Measurements from ENCODE around the gene ATP2A3.
A peak's percentile ranks its signal among the peaks of the same experiment; 100 is the strongest.

ATP2A3 gene

DNA sequence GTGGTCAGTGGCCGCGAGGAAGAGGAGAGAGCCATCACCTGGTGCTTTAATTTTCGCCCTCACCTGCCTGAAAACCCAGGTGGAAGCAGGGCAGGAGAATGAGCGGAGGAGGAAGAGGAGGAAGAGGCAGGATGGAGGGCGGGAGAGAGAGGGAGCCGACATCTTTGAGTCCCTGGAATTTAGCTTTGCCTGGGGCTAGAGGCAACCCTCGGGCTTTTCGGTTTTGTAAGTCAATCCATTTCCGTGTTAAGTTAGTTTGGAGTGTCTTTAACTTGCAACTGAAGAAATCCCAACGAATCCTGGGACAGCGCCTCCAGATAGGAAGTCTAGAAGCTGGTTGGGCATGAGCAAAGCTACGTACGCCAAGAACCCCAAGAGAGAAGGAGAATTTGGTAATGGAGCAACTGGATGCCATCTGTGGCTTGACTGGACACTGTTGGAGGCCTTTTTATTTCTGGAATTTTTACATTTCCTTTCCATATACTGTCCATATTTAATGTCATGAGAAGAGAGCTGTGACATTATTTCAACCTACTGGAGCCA is 36.9 kb upstream of the ATP2A3 start:
- Histone ChIP-seq H3K14ac (ENCODE audit: low read length) (no peak overlapping the region), H2AK5ac (ENCODE audit: low read length) (no peak overlapping the region), H3K4me3 (ENCODE audit: low read depth, low read length) (no peak overlapping the region), H3K27ac (ENCODE audit: low read depth, low read length) (no peak overlapping the region), H3K79me1 (ENCODE audit: low read length) (no peaks in the 10 kb centered on the region), H3K23ac (ENCODE audit: low read length) (no peak overlapping the region), H4K91ac (ENCODE audit: low read depth, low read length) (no peak overlapping the region), H3K36me3 (ENCODE audit: control insufficient read depth in 1 of 2, insufficient read depth in 2 of 2, low read length in 2 of 2) (peaks cover 9 to 12% of the 10 kb centered on the region in 2 experiments), H2BK120ac (ENCODE audit: insufficient read depth, low read length, poor library complexity) (no peak overlapping the region), H2BK5ac (ENCODE audit: low read depth, low read length, poor library complexity) (no peak overlapping the region), H3K79me2 (ENCODE audit: control insufficient read depth, insufficient read depth, low read length, poor library complexity) (no peaks in the 10 kb centered on the region), H3K27me3 (ENCODE audit: insufficient read depth, low read length) (no peaks in the 10 kb centered on the region), H2AFZ (ENCODE audit: insufficient read depth, low read length, poor library complexity) (no peak overlapping the region), H3K18ac (ENCODE audit: low read length) (no peak overlapping the region), H4K8ac (ENCODE audit: low read depth, low read length) (no peak overlapping the region), H4K12ac (ENCODE audit: low read depth, low read length) (no peak overlapping the region), H3K4ac (ENCODE audit: low read depth, low read length) (no peak overlapping the region), H3K4me1 (ENCODE audit: control insufficient read depth in 1 of 2, insufficient read depth in 2 of 2, low read length in 2 of 2) (peaks cover 3 to 10% of the 10 kb centered on the region in 2 experiments), H3K9ac (ENCODE audit: low read length) (no peak overlapping the region), H2BK12ac (ENCODE audit: low read length) (no peak overlapping the region), H3K4me2 (ENCODE audit: low read length) (no peak overlapping the region), H3K9me3 (ENCODE audit: insufficient read depth, low read depth, low read length) (no peaks in the 10 kb centered on the region)
- DNase-seq, result peak in 1 of 2 donors; percentile 39
- no CpG with 5 or more reads among the region's 13 CpGs for WGBS (ENCODE audit: extremely low coverage, insufficient coverage, insufficient read length)

DNA sequence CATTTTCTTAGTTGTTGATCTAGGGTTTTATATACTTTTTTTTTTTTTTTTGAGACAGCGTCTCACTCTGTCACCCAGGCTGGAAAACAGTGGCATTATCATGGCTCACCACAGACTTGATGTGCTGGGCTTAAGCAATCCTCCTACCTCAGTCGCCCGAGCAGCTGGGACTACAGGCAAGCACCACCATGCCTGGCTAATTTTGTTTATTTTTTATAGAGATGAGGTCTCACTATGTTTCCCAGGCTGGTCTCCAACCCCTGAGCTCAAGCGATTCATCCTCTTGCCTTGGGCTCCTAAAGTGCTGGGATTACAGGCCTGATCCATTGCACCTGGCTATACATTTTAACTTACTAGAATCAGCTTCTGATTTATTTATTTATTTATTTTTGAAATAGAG is 34.2 kb upstream of the ATP2A3 start:
- peaks cover 3 to 8% of the 10 kb centered on the region in 2 experiments for H3K4me1 ChIP-seq (ENCODE audit: control insufficient read depth in 1 of 2, insufficient read depth in 2 of 2, low read length in 2 of 2)
- H2BK120ac ChIP-seq (ENCODE audit: insufficient read depth, low read length, poor library complexity), result no peak overlapping the region
- no peak overlapping the region for H3K4me3 ChIP-seq (ENCODE audit: low read depth, low read length)
- no peaks in the 10 kb centered on the region for H3K36me3 ChIP-seq (ENCODE audit: control insufficient read depth in 1 of 2, insufficient read depth in 2 of 2, low read length in 2 of 2)
- no peak overlapping the region for H2AFZ ChIP-seq (ENCODE audit: insufficient read depth, low read length, poor library complexity)
- H3K4ac ChIP-seq (ENCODE audit: low read depth, low read length), result no peak overlapping the region
- no peak overlapping the region for H2AK5ac ChIP-seq (ENCODE audit: low read length)
- no peak overlapping the region for H4K12ac ChIP-seq (ENCODE audit: low read depth, low read length)
- H3K79me2 ChIP-seq (ENCODE audit: control insufficient read depth, insufficient read depth, low read length, poor library complexity), result no peaks in the 10 kb centered on the region
- H2BK5ac ChIP-seq (ENCODE audit: low read depth, low read length, poor library complexity), result no peak overlapping the region
- no peak overlapping the region for H3K27ac ChIP-seq (ENCODE audit: low read depth, low read length)
- no peak overlapping the region for H3K9ac ChIP-seq (ENCODE audit: low read length)
- H3K27me3 ChIP-seq (ENCODE audit: insufficient read depth, low read length), result no peaks in the 10 kb centered on the region
- H4K8ac ChIP-seq (ENCODE audit: low read depth, low read length), result no peak overlapping the region
- no peak overlapping the region for H2BK12ac ChIP-seq (ENCODE audit: low read length)
- H3K14ac ChIP-seq (ENCODE audit: low read length), result no peak overlapping the region
- no CpG with 5 or more reads among the region's 4 CpGs for WGBS (ENCODE audit: extremely low coverage, insufficient coverage, insufficient read length)
- no peak overlapping the region for H3K18ac ChIP-seq (ENCODE audit: low read length)
- no peak overlapping the region for H3K23ac ChIP-seq (ENCODE audit: low read length)
- H3K4me2 ChIP-seq (ENCODE audit: low read length), result no peak overlapping the region
- no peaks in the 10 kb centered on the region for H3K79me1 ChIP-seq (ENCODE audit: low read length)
- H3K9me3 ChIP-seq (ENCODE audit: insufficient read depth, low read depth, low read length), result no peaks in the 10 kb centered on the region
- no peak for DNase-seq
- no peak overlapping the region for H4K91ac ChIP-seq (ENCODE audit: low read depth, low read length)

DNA sequence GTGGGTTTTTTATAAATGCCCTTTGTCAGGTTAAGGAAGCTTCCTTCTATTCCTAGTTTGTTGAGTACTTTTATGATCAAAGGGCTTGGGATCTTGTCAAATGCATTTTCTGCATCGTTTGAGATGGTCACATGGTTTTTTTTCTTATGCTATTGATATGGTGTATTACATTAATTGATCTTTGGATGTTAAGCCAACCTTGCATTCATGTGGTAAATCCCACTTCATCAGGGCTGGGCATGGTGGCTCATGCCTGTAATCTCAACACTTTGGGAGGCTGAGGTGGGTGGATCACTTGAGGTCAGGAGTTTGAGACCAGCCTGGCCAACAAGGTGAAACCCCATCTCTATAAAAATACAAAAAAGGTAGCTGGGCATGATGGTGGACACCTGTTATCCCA is 30.8 kb upstream of the ATP2A3 start:
- no peak overlapping the region for H4K12ac ChIP-seq (ENCODE audit: low read depth, low read length)
- no peak overlapping the region for H2BK120ac ChIP-seq (ENCODE audit: insufficient read depth, low read length, poor library complexity)
- H3K14ac ChIP-seq (ENCODE audit: low read length), result no peak overlapping the region
- H3K4me2 ChIP-seq (ENCODE audit: low read length), result no peak overlapping the region
- H3K9ac ChIP-seq (ENCODE audit: low read length), result no peak overlapping the region
- H4K91ac ChIP-seq (ENCODE audit: low read depth, low read length), result no peak overlapping the region
- WGBS (ENCODE audit: extremely low coverage, insufficient coverage, insufficient read length), result no CpG with 5 or more reads among the region's 1 CpG
- no peak overlapping the region for H3K4ac ChIP-seq (ENCODE audit: low read depth, low read length)
- no peaks in the 10 kb centered on the region for H3K4me1 ChIP-seq (ENCODE audit: control insufficient read depth in 1 of 2, insufficient read depth in 2 of 2, low read length in 2 of 2)
- no peaks in the 10 kb centered on the region for H3K79me2 ChIP-seq (ENCODE audit: control insufficient read depth, insufficient read depth, low read length, poor library complexity)
- H3K27me3 ChIP-seq (ENCODE audit: insufficient read depth, low read length), result no peaks in the 10 kb centered on the region
- H3K36me3 ChIP-seq (ENCODE audit: control insufficient read depth in 1 of 2, insufficient read depth in 2 of 2, low read length in 2 of 2), result no peaks in the 10 kb centered on the region
- no peak overlapping the region for H3K18ac ChIP-seq (ENCODE audit: low read length)
- no peak overlapping the region for H2AFZ ChIP-seq (ENCODE audit: insufficient read depth, low read length, poor library complexity)
- no peak overlapping the region for H2BK5ac ChIP-seq (ENCODE audit: low read depth, low read length, poor library complexity)
- no peak overlapping the region for H2AK5ac ChIP-seq (ENCODE audit: low read length)
- no peak overlapping the region for H3K23ac ChIP-seq (ENCODE audit: low read length)
- no peak overlapping the region for H3K27ac ChIP-seq (ENCODE audit: low read depth, low read length)
- no peaks in the 10 kb centered on the region for H3K79me1 ChIP-seq (ENCODE audit: low read length)
- DNase-seq, result no peak
- no peak overlapping the region for H2BK12ac ChIP-seq (ENCODE audit: low read length)
- H3K4me3 ChIP-seq (ENCODE audit: low read depth, low read length), result no peak overlapping the region
- H4K8ac ChIP-seq (ENCODE audit: low read depth, low read length), result no peak overlapping the region
- no peaks in the 10 kb centered on the region for H3K9me3 ChIP-seq (ENCODE audit: insufficient read depth, low read depth, low read length)

DNA sequence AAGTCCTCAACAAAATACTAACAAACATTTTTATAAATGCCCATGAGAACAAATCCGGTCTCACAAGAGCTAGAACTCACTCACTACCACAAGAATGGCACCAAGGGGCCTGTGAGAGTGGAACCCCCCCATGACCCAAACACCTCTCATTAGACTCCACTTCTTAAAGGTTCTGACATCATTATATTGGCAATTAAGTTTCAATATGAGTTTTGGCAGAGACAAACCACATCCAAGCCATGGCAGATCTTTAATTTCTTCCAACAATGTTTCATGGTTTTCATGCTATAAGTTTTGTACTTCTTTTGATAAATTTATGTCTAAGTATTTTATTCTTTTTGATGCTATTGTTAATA is 30.0 kb upstream of the ATP2A3 start:
- Histone ChIP-seq H4K91ac (ENCODE audit: low read depth, low read length) (no peak overlapping the region), H3K14ac (ENCODE audit: low read length) (no peak overlapping the region), H3K36me3 (ENCODE audit: control insufficient read depth in 1 of 2, insufficient read depth in 2 of 2, low read length in 2 of 2) (no peaks in the 10 kb centered on the region), H3K79me1 (ENCODE audit: low read length) (no peaks in the 10 kb centered on the region), H3K9ac (ENCODE audit: low read length) (no peak overlapping the region), H3K4me2 (ENCODE audit: low read length) (no peak overlapping the region), H2AFZ (ENCODE audit: insufficient read depth, low read length, poor library complexity) (no peak overlapping the region), H2BK5ac (ENCODE audit: low read depth, low read length, poor library complexity) (no peak overlapping the region), H3K4me1 (ENCODE audit: control insufficient read depth in 1 of 2, insufficient read depth in 2 of 2, low read length in 2 of 2) (no peaks in the 10 kb centered on the region), H2BK120ac (ENCODE audit: insufficient read depth, low read length, poor library complexity) (no peak overlapping the region), H3K27me3 (ENCODE audit: insufficient read depth, low read length) (no peaks in the 10 kb centered on the region), H3K9me3 (ENCODE audit: insufficient read depth, low read depth, low read length) (no peaks in the 10 kb centered on the region), H4K12ac (ENCODE audit: low read depth, low read length) (no peak overlapping the region), H3K23ac (ENCODE audit: low read length) (no peak overlapping the region), H2BK12ac (ENCODE audit: low read length) (no peak overlapping the region), H3K4ac (ENCODE audit: low read depth, low read length) (no peak overlapping the region), H2AK5ac (ENCODE audit: low read length) (no peak overlapping the region), H4K8ac (ENCODE audit: low read depth, low read length) (no peak overlapping the region), H3K4me3 (ENCODE audit: low read depth, low read length) (no peak overlapping the region), H3K27ac (ENCODE audit: low read depth, low read length) (no peak overlapping the region), H3K79me2 (ENCODE audit: control insufficient read depth, insufficient read depth, low read length, poor library complexity) (no peaks in the 10 kb centered on the region), H3K18ac (ENCODE audit: low read length) (no peak overlapping the region)
- WGBS (ENCODE audit: extremely low coverage, insufficient coverage, insufficient read length), result no CpG with 5 or more reads among the region's 1 CpG
- no peak for DNase-seq

Measured in trophoblast cell (in vitro differentiated cells and primary cell).